RWPE2 (cell line): ENCODE results near the gene HSPA14.
A peak's percentile ranks its signal among the peaks of the same experiment; 100 is the strongest.
"Not testable (repeated sequence)": the region's sequence is repeated elsewhere in the genome, so short reads cannot be mapped to it uniquely, and the experiment has no call there.

Source experiments
- ATAC-seq: fragments of 200-7000 bp; cut with Tn5 transposase; 3 replicates; pipeline ENCODE4 v1.9.1; 2021; ENCODE audit warnings: low read depth
- DNase-seq: peaks from one replicate; pipeline ENCODE4 v3.0.0-alpha.2; 2020; ENCODE audit warnings: low spot score
- H3K27ac ChIP-seq: fragments of 450-650 bp; 2 replicates; pipeline ENCODE4 v1.5.1; 2017; ENCODE audit warnings: mild to moderate bottlenecking; ENCODE audit not compliant: poor library complexity, severe bottlenecking
- H3K27me3 ChIP-seq: fragments of 250-450 bp; sonication (Bioruptor Pico); 2 replicates; pipeline ENCODE4 v1.5.1; 2021; ENCODE audit warnings: mild to moderate bottlenecking, moderate library complexity; ENCODE audit not compliant: insufficient read depth, poor library complexity, severe bottlenecking
- H3K36me3 ChIP-seq: fragments of 250-450 bp; sonication (Bioruptor Pico); 2 replicates; pipeline ENCODE4 v1.5.1; 2020; ENCODE audit warnings: low read depth, mild to moderate bottlenecking, moderate library complexity
- H3K4me1 ChIP-seq: fragments of 250-450 bp; sonication (Bioruptor Pico); 2 replicates; pipeline ENCODE4 v1.5.1; 2021; ENCODE audit warnings: mild to moderate bottlenecking, moderate library complexity; ENCODE audit not compliant: insufficient read depth, poor library complexity, severe bottlenecking
- H3K4me3 ChIP-seq: fragments of 250-450 bp; sonication (Bioruptor Pico); 2 replicates; pipeline ENCODE4 v1.5.1; 2021; ENCODE audit warnings: mild to moderate bottlenecking, moderate library complexity; ENCODE audit not compliant: severe bottlenecking
- H3K9me3 ChIP-seq: fragments of 250-450 bp; sonication (Bioruptor Pico); 2 replicates; pipeline ENCODE4 v1.5.1; 2021; ENCODE audit warnings: mild to moderate bottlenecking, moderate library complexity; ENCODE audit not compliant: severe bottlenecking
- TF ChIP-seq, protein P1 (sequence below): fragments of 450-650 bp; IDR thresholded peaks from one replicate; pipeline ENCODE4 v1.5.1; 2017; ENCODE audit warnings: mild to moderate bottlenecking, moderate library complexity; ENCODE audit not compliant: poor library complexity, severe bottlenecking

The HSPA14 gene

GRCh38 chr10:14860791-14861190 is 22.7 kb downstream of the HSPA14 start:
- Histone ChIP-seq H3K4me1 (no peaks in the 10 kb centered on the region), H3K9me3 (no peaks in the 10 kb centered on the region), H3K4me3 (no peak overlapping the region), H3K27ac (no peak overlapping the region), H3K27me3 (no peaks in the 10 kb centered on the region), H3K36me3 (peaks cover 49% of the 10 kb centered on the region)
- TF ChIP-seq, protein P1, sequence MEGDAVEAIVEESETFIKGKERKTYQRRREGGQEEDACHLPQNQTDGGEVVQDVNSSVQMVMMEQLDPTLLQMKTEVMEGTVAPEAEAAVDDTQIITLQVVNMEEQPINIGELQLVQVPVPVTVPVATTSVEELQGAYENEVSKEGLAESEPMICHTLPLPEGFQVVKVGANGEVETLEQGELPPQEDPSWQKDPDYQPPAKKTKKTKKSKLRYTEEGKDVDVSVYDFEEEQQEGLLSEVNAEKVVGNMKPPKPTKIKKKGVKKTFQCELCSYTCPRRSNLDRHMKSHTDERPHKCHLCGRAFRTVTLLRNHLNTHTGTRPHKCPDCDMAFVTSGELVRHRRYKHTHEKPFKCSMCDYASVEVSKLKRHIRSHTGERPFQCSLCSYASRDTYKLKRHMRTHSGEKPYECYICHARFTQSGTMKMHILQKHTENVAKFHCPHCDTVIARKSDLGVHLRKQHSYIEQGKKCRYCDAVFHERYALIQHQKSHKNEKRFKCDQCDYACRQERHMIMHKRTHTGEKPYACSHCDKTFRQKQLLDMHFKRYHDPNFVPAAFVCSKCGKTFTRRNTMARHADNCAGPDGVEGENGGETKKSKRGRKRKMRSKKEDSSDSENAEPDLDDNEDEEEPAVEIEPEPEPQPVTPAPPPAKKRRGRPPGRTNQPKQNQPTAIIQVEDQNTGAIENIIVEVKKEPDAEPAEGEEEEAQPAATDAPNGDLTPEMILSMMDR: no peak
- DNase-seq: no peak
- no peak for ATAC-seq

GRCh38 chr10:14864466-14864865 is 26.4 kb downstream of the HSPA14 start:
- H3K36me3 ChIP-seq: peaks cover 54% of the 10 kb centered on the region
- not testable (repeated sequence) for H3K4me3 ChIP-seq, ATAC-seq, H3K4me1 ChIP-seq, H3K27ac ChIP-seq, H3K27me3 ChIP-seq, DNase-seq, H3K9me3 ChIP-seq

DNA sequence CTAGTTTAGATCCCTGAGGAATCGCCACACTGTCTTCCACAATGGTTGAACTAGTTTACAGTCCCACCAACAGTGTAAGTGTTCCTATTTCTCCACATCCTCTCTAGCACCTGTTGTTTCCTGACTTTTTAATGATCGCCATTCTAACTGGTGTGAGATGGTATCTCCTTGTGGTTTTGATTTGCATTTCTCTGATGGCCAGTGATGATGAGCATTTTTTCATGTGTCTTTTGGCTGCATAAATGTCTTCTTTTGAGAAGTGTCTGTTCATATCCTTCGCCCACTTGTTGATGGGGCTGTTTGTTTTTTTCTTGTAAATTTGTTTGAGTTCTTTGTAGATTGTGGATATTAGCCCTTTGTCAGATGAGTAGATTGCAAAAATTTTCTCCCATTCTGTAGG is 26.8 kb downstream of the HSPA14 start:
- not testable (repeated sequence) for ATAC-seq, H3K27ac ChIP-seq, H3K4me3 ChIP-seq, H3K27me3 ChIP-seq, H3K4me1 ChIP-seq, DNase-seq, H3K9me3 ChIP-seq
- peaks cover 54% of the 10 kb centered on the region for H3K36me3 ChIP-seq

GRCh38 chr10:14873090-14873760 is 35.1 kb downstream of the HSPA14 start:
- Histone ChIP-seq H3K4me3 (no peak overlapping the region), H3K27ac (peak overlapping the region; percentile 12), H3K9me3 (no peaks in the 10 kb centered on the region), H3K27me3 (no peaks in the 10 kb centered on the region), H3K36me3 (peaks cover 45% of the 10 kb centered on the region), H3K4me1 (peaks cover 13% of the 10 kb centered on the region)
- TF ChIP-seq, protein P1: no peak
- ATAC-seq (peak; percentile 37), DNase-seq (no peak)

DNA sequence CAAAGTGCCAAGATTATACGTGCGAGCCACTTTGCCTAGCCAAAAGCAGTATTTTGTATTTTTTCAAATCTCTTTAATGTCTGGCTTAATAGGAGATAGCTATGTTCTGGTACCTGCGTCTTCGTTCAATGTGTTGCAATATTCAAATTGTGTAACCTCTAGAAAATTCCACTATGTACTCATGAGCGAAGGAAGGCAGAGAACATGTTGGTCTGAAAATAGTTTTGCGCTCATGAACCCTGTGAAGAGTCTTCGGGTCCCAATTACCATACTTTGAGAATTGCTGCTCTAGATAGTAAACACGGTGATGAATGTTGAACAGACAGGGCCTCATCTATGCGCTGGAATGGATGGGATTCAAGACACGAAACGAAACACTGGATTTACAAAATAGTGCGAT is 37.8 kb downstream of the HSPA14 start:
- ATAC-seq (no peak), DNase-seq (no peak)
- Histone ChIP-seq H3K36me3 (peaks cover 18% of the 10 kb centered on the region), H3K9me3 (no peaks in the 10 kb centered on the region), H3K4me3 (no peak overlapping the region), H3K4me1 (peaks cover 22% of the 10 kb centered on the region), H3K27me3 (no peaks in the 10 kb centered on the region), H3K27ac (no peak overlapping the region)
- TF ChIP-seq, protein P1: no peak

DNA sequence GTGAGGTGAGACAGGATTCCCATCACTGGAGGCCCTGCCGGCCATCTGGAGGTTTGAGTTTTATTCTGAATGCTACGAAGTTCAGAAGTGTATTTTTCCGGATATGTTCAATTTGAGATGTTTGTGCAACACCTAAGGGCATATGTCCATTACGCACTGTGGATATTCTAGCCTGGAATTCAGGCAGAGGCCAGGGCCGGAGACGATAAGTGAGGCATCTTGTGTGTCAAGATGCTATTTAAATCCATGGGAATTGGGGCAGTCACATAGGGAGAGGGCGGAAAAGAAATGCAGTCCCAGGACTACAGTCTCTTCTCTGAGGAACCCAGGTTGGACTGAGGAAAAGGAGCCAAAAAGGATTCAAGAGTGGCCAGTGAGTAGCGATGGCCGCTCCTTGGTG is 38.7 kb downstream of the HSPA14 start:
- Histone ChIP-seq H3K4me3 (peak overlapping the region; percentile 72), H3K27me3 (no peaks in the 10 kb centered on the region), H3K27ac (peak overlapping the region; percentile 77), H3K4me1 (peaks cover 23% of the 10 kb centered on the region), H3K36me3 (peaks cover 17% of the 10 kb centered on the region), H3K9me3 (no peaks in the 10 kb centered on the region)
- no peak for DNase-seq
- no peak for ATAC-seq
- TF ChIP-seq, protein P1: no peak
